H9 (cell line): ENCODE data around the gene EDA2R. TPM values are rescaled to one million over a fixed set of nuclear protein-coding genes. Genes with fewer than 3 reads are reported as not detected.

ENCODE experiments used
- DNase-seq: peaks from one replicate; pipeline ENCODE4 v3.0.0-alpha.2; 2017
- H2AFZ ChIP-seq: one replicate; pipeline ENCODE4 v1.6.1; 2013; ENCODE audit warnings: mild to moderate bottlenecking, low read length, control low read depth, moderate library complexity
- H2AK5ac ChIP-seq: 2 replicates; pipeline ENCODE4 v1.6.1; 2013; ENCODE audit warnings: low read length, control low read depth, mixed read lengths; ENCODE audit not compliant: insufficient read length
- H2BK120ac ChIP-seq: one replicate; pipeline ENCODE4 v1.6.1; 2013; ENCODE audit warnings: low read depth, mild to moderate bottlenecking, low read length, control low read depth, inconsistent platforms; ENCODE audit not compliant: poor library complexity, severe bottlenecking
- H2BK12ac ChIP-seq: 2 replicates; pipeline ENCODE4 v1.6.1; 2013; ENCODE audit warnings: low read length, control low read depth, mixed read lengths, low read depth; ENCODE audit not compliant: insufficient read length
- H2BK15ac ChIP-seq: 2 replicates; pipeline ENCODE4 v1.6.1; 2013; ENCODE audit warnings: low read depth, low read length, control low read depth
- H2BK20ac ChIP-seq: one replicate; pipeline ENCODE4 v1.6.1; 2013; ENCODE audit warnings: low read depth, mild to moderate bottlenecking, low read length, control low read depth, inconsistent platforms; ENCODE audit not compliant: poor library complexity, severe bottlenecking
- H2BK5ac ChIP-seq: 2 replicates; pipeline ENCODE4 v1.6.1; 2013; ENCODE audit warnings: low read length, control low read depth, mixed read lengths; ENCODE audit not compliant: insufficient read length
- H3K14ac ChIP-seq: 2 replicates; pipeline ENCODE4 v1.6.1; 2013; ENCODE audit warnings: low read length, control low read depth; ENCODE audit not compliant: insufficient read depth
- H3K18ac ChIP-seq: 2 replicates; pipeline ENCODE4 v1.6.1; 2013; ENCODE audit warnings: low read depth, mild to moderate bottlenecking, mixed read lengths, low read length, control low read depth; ENCODE audit not compliant: insufficient read length
- H3K23ac ChIP-seq: 2 replicates; pipeline ENCODE4 v1.6.1; 2013; ENCODE audit warnings: low read length, control low read depth, mixed read lengths, low read depth; ENCODE audit not compliant: insufficient read length
- H3K23me2 ChIP-seq: 2 replicates; pipeline ENCODE4 v1.6.1; 2013; ENCODE audit warnings: low read depth, mild to moderate bottlenecking, mixed read lengths, low read length, control low read depth; ENCODE audit not compliant: insufficient read length, poor library complexity, severe bottlenecking
- H3K27ac ChIP-seq: 2 replicates; pipeline ENCODE4 v1.5.1; 2013; ENCODE audit warnings: low read length, control low read depth, mixed read lengths, low read depth; ENCODE audit not compliant: insufficient read length
- H3K27me3 ChIP-seq: 2 replicates; pipeline ENCODE4 v1.6.1; 2013; ENCODE audit warnings: low read length, control low read depth, inconsistent platforms; ENCODE audit not compliant: insufficient read depth
- H3K4ac ChIP-seq: 2 replicates; pipeline ENCODE4 v1.6.1; 2013; ENCODE audit warnings: low read depth, mild to moderate bottlenecking, control low read depth, inconsistent platforms, low read length, moderate library complexity
- H3K4me1 ChIP-seq: 2 replicates; pipeline ENCODE4 v1.6.1; 2013; ENCODE audit warnings: low read length, control low read depth, inconsistent platforms; ENCODE audit not compliant: insufficient read depth
- H3K4me2 ChIP-seq: 2 replicates; pipeline ENCODE4 v1.6.1; 2013; ENCODE audit warnings: low read length, control low read depth, mixed read lengths; ENCODE audit not compliant: insufficient read length, insufficient read depth
- H3K56ac ChIP-seq: 2 replicates; pipeline ENCODE4 v1.6.1; 2013; ENCODE audit warnings: low read depth, mild to moderate bottlenecking, mixed read lengths, low read length, control low read depth; ENCODE audit not compliant: insufficient read length
- H3K79me1 ChIP-seq: 2 replicates; pipeline ENCODE4 v1.6.1; 2013; ENCODE audit warnings: low read depth, mild to moderate bottlenecking, moderate library complexity, low read length, control low read depth, inconsistent platforms; ENCODE audit not compliant: insufficient read depth, poor library complexity, severe bottlenecking
- H3K79me2 ChIP-seq: 2 replicates; pipeline ENCODE4 v1.6.1; 2013; ENCODE audit warnings: low read length, control low read depth, inconsistent platforms; ENCODE audit not compliant: insufficient read depth
- H3K9ac ChIP-seq: 2 replicates; pipeline ENCODE4 v1.6.1; 2013; ENCODE audit warnings: low read length, control low read depth, mixed read lengths; ENCODE audit not compliant: insufficient read length; ENCODE audit errors: extremely low read depth
- H3K9me3 ChIP-seq: one replicate; pipeline ENCODE4 v1.6.1; 2013; ENCODE audit warnings: low read depth, low read length, inconsistent platforms; ENCODE audit not compliant: control insufficient read depth
- H3T11ph ChIP-seq: one replicate; pipeline ENCODE4 v1.6.1; 2013; ENCODE audit warnings: mild to moderate bottlenecking, low read length, control low read depth, inconsistent platforms
- H4K20me1 ChIP-seq: one replicate; pipeline ENCODE4 v1.6.1; 2013; ENCODE audit not compliant: control insufficient read depth, insufficient read length, insufficient read depth
- H4K5ac ChIP-seq: 2 replicates; pipeline ENCODE4 v1.6.1; 2013; ENCODE audit warnings: low read depth, mild to moderate bottlenecking, mixed read lengths, low read length, control low read depth; ENCODE audit not compliant: insufficient read length
- H4K8ac ChIP-seq: replicated peaks from 2 replicates; pipeline ENCODE4 v1.6.1; 2013; ENCODE audit warnings: low read length, control low read depth, mixed read lengths, low read depth; ENCODE audit not compliant: insufficient read length
- H4K91ac ChIP-seq: 2 replicates; pipeline ENCODE4 v1.6.1; 2013; ENCODE audit warnings: low read depth, mild to moderate bottlenecking, moderate library complexity, mixed read lengths, low read length, control low read depth; ENCODE audit not compliant: insufficient read length
- H3K27ac Mint-ChIP-seq, 3 experiments: 2 replicates in 2 of 3; 3 replicates in 1 of 3; pipeline ENCODE4 v1.8.0; 2020 to 2021; ENCODE audit warnings: mixed read lengths in 3 of 3, mild to moderate bottlenecking in 1 of 3, moderate library complexity in 1 of 3
- H3K27me3 Mint-ChIP-seq: 2 replicates; pipeline ENCODE4 v1.8.0; 2021; ENCODE audit warnings: low read depth, mild to moderate bottlenecking, moderate library complexity, mixed read lengths
- H3K36me3 Mint-ChIP-seq, 3 experiments: 2 replicates in 2 of 3; 3 replicates in 1 of 3; pipeline ENCODE4 v1.8.0; 2020 to 2021; ENCODE audit warnings: low read depth in 3 of 3, mixed read lengths in 3 of 3; ENCODE audit not compliant: insufficient read depth in 1 of 3
- H3K4me1 Mint-ChIP-seq, 2 experiments: 2 replicates each; pipeline ENCODE4 v1.8.0; 2020; ENCODE audit warnings: mixed read lengths in 2 of 2
- H3K4me3 Mint-ChIP-seq, 2 experiments: 2 replicates in 1 of 2; 3 replicates in 1 of 2; pipeline ENCODE4 v1.8.0; 2020 to 2021; ENCODE audit warnings: mild to moderate bottlenecking in 2 of 2, mixed read lengths in 2 of 2, moderate library complexity in 1 of 2
- H3K9me3 Mint-ChIP-seq, 2 experiments: 2 replicates in 1 of 2; 3 replicates in 1 of 2; pipeline ENCODE4 v1.8.0; 2020; ENCODE audit warnings: mild to moderate bottlenecking in 2 of 2, mixed read lengths in 2 of 2, moderate library complexity in 1 of 2
- WGBS: extraction: QIAGEN DNeasy Blood & Tissue Kit; methylation state at CpG from one replicate; pipeline ENCODE4 v1.1.7; 2013; ENCODE audit warnings: missing lambda C conversion rate, low lambda C conversion rate, mixed read lengths; ENCODE audit not compliant: insufficient read length; ENCODE audit errors: extremely low coverage; 5-methylcytosine and 5-hydroxymethylcytosine counted together
- total RNA-seq: library from RNA; stranded (reverse); gene quantifications from 2 replicates; pipeline ENCODE4 v1.2.1, GENCODE V29; 2021
- TF ChIP-seq, protein P1 (sequence below): fragments of 200-600 bp; sonication (generic); conservative IDR thresholded peaks from 3 replicates; pipeline ENCODE4 v1.8.0; 2021; ENCODE audit warnings: antibody characterized with exemption, mild to moderate bottlenecking

Gene EDA2R
- total RNA-seq, 1 experiment from 2014 or later: 6.6 TPM

DNA sequence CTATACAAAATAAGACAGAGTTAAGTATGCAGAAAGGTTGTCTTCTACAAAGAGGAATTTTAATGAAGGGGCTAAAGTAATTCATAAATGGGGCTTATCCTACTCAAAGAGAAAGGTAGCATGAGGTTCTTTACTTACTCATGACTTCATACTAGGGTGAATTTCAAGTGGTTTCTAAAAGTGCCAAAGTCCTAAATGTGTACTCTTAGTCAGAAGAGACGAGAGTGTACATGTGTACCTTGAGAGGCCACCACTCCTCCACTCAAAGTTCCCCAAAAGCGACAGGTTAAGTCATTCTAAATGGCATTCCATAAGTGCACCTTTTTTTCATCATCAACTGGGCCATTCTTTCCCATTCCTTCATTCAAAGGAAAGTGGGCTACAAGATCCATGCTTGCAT lies 21.9 kb downstream of the EDA2R start:
- Histone ChIP-seq H3K23me2 (no peaks in the 10 kb centered on the region), H4K8ac (no peak overlapping the region), H2AK5ac (no peak overlapping the region), H2BK12ac (no peak overlapping the region), H4K20me1 (no peaks in the 10 kb centered on the region), H3K9me3 (peaks cover 23% of the 10 kb centered on the region), H3K27me3 (no peaks in the 10 kb centered on the region), H2BK15ac (no peak overlapping the region), H3K18ac (no peak overlapping the region), H2BK120ac (no peak overlapping the region), H4K91ac (no peak overlapping the region), H3K23ac (no peak overlapping the region), H3K4ac (no peak overlapping the region), H3T11ph (no peak overlapping the region), H3K9ac (no peak overlapping the region), H3K27ac (no peak overlapping the region), H4K5ac (no peak overlapping the region), H2BK5ac (no peak overlapping the region), H2AFZ (no peak overlapping the region), H3K56ac (no peak overlapping the region), H3K14ac (no peak overlapping the region), H3K4me1 (no peaks in the 10 kb centered on the region), H2BK20ac (no peak overlapping the region), H3K79me1 (no peaks in the 10 kb centered on the region), H3K4me2 (no peak overlapping the region), H3K79me2 (no peaks in the 10 kb centered on the region)
- no peaks in the 10 kb centered on the region; the same call in 1 of the 2 replicates for H3K27me3 Mint-ChIP-seq
- no CpG with 5 or more reads among the region's 2 CpGs for WGBS
- TF ChIP-seq, protein P1, sequence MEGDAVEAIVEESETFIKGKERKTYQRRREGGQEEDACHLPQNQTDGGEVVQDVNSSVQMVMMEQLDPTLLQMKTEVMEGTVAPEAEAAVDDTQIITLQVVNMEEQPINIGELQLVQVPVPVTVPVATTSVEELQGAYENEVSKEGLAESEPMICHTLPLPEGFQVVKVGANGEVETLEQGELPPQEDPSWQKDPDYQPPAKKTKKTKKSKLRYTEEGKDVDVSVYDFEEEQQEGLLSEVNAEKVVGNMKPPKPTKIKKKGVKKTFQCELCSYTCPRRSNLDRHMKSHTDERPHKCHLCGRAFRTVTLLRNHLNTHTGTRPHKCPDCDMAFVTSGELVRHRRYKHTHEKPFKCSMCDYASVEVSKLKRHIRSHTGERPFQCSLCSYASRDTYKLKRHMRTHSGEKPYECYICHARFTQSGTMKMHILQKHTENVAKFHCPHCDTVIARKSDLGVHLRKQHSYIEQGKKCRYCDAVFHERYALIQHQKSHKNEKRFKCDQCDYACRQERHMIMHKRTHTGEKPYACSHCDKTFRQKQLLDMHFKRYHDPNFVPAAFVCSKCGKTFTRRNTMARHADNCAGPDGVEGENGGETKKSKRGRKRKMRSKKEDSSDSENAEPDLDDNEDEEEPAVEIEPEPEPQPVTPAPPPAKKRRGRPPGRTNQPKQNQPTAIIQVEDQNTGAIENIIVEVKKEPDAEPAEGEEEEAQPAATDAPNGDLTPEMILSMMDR: no peak
- H3K27ac Mint-ChIP-seq: no peak overlapping the region
- H3K4me1 Mint-ChIP-seq: no peaks in the 10 kb centered on the region
- H3K9me3 Mint-ChIP-seq: peaks cover 64 to 81% of the 10 kb centered on the region in 2 experiments
- peaks cover 10 to 20% (median 15%) of the 10 kb centered on the region in 3 experiments for H3K36me3 Mint-ChIP-seq
- DNase-seq: no peak
- no peak overlapping the region for H3K4me3 Mint-ChIP-seq
